IMR-90 (cell line): ENCODE measurements around the gene SLIT3. TPM values are rescaled to one million over a fixed set of nuclear protein-coding genes. Genes with fewer than 3 reads are reported as not detected.

Experiments
- ATAC-seq: fragments of 200-7000 bp; cut with Tn5 transposase; 2 replicates; pipeline ENCODE4 v1.9.1; 2020; ENCODE audit warnings: low read depth, mild to moderate bottlenecking, moderate library complexity
- BruUV-seq: library from RNA; stranded (reverse); fragments of 400-500 nt; replicated peaks from 2 replicates; lab custom pipeline; 2021; lab: Mats Ljungman, UMichigan
- CTCF ChIA-PET: fragments of 300-600 bp; formaldehyde crosslinking; extraction: SDS; loops from one replicate; lab custom pipeline; 2021; ENCODE audit warnings: antibody characterized with exemption; lab: Yijun Ruan, JAX
- POLR2A ChIA-PET: fragments of 300-600 bp; sonication (Branson Sonifier 250); formaldehyde crosslinking; loops from one replicate; lab custom pipeline; 2022; ENCODE audit warnings: antibody characterized with exemption; ENCODE audit not compliant: unreplicated experiment; lab: Charles Lee
- DNase-seq: peaks from one replicate; pipeline ENCODE4 v3.0.0; 2013
- H2AFZ ChIP-seq: replicated peaks from 2 replicates; pipeline ENCODE3; 2013; ENCODE audit warnings: low read length, mild to moderate bottlenecking; ENCODE audit not compliant: poor library complexity
- H2AK5ac ChIP-seq: 2 replicates; pipeline ENCODE4 v1.6.1; 2013; ENCODE audit warnings: low read depth, low read length, inconsistent platforms
- H2AK9ac ChIP-seq: replicated peaks from 2 replicates; pipeline ENCODE3; 2013; ENCODE audit warnings: mild to moderate bottlenecking, low read depth, low read length, moderate library complexity; ENCODE audit not compliant: poor library complexity
- H2BK120ac ChIP-seq: 2 replicates; pipeline ENCODE4 v1.6.1; 2013; ENCODE audit warnings: low read depth, low read length, inconsistent platforms
- H2BK15ac ChIP-seq: 3 replicates; pipeline ENCODE4 v1.6.1; 2013; ENCODE audit warnings: low read depth, low read length, inconsistent platforms
- H2BK20ac ChIP-seq: 2 replicates; pipeline ENCODE4 v1.6.1; 2013; ENCODE audit warnings: low read depth, mild to moderate bottlenecking, inconsistent platforms, low read length, moderate library complexity
- H2BK5ac ChIP-seq: 2 replicates; pipeline ENCODE4 v1.6.1; 2013; ENCODE audit warnings: mild to moderate bottlenecking, low read depth, low read length, inconsistent platforms; ENCODE audit not compliant: poor library complexity, severe bottlenecking
- H3K14ac ChIP-seq: replicated peaks from 2 replicates; pipeline ENCODE4 v1.6.1; 2013; ENCODE audit warnings: low read depth, low read length, inconsistent platforms
- H3K18ac ChIP-seq: 2 replicates; pipeline ENCODE4 v1.6.1; 2013; ENCODE audit warnings: low read depth, low read length, control low read depth
- H3K23ac ChIP-seq: 2 replicates; pipeline ENCODE4 v1.6.1; 2013; ENCODE audit warnings: low read depth, low read length, inconsistent platforms
- H3K27ac ChIP-seq: 2 replicates; pipeline ENCODE4 v1.5.1; 2013; ENCODE audit warnings: mild to moderate bottlenecking, control low read depth, low read length; ENCODE audit not compliant: insufficient read depth
- H3K27me3 ChIP-seq: 2 replicates; pipeline ENCODE4 v1.6.1; 2013; ENCODE audit warnings: low read length; ENCODE audit not compliant: control insufficient read depth, insufficient read depth
- H3K36me3 ChIP-seq: 2 replicates; pipeline ENCODE4 v1.6.1; 2013; ENCODE audit warnings: low read length, mixed read lengths; ENCODE audit not compliant: control insufficient read depth, insufficient read depth
- H3K4ac ChIP-seq: 2 replicates; pipeline ENCODE4 v1.6.1; 2013; ENCODE audit warnings: low read depth, low read length, inconsistent platforms
- H3K4me1 ChIP-seq: 2 replicates; pipeline ENCODE4 v1.6.1; 2013; ENCODE audit warnings: low read length, mixed read lengths; ENCODE audit not compliant: control insufficient read depth, insufficient read depth
- H3K4me2 ChIP-seq: 2 replicates; pipeline ENCODE4 v1.6.1; 2013; ENCODE audit warnings: low read depth, mild to moderate bottlenecking, control low read depth, low read length, moderate library complexity
- H3K4me3 ChIP-seq: 2 replicates; pipeline ENCODE4 v1.5.1; 2013; ENCODE audit warnings: low read depth, mild to moderate bottlenecking, control low read depth, low read length, moderate library complexity; ENCODE audit not compliant: insufficient read depth
- H3K56ac ChIP-seq: 2 replicates; pipeline ENCODE4 v1.6.1; 2013; ENCODE audit warnings: low read length, inconsistent platforms; ENCODE audit not compliant: insufficient read depth; ENCODE audit errors: extremely low read depth
- H3K79me1 ChIP-seq, 2 experiments: 2 replicates each; pipeline ENCODE4 v1.6.1; 2013; ENCODE audit warnings: low read length in 2 of 2, inconsistent platforms in 1 of 2, low read depth in 1 of 2
- H3K9ac ChIP-seq: 2 replicates; pipeline ENCODE4 v1.6.1; 2013; ENCODE audit warnings: low read depth, low read length, control low read depth
- H3K9me1 ChIP-seq: 2 replicates; pipeline ENCODE4 v1.6.1; 2013; ENCODE audit warnings: low read length, inconsistent platforms; ENCODE audit not compliant: insufficient read depth
- H3K9me3 ChIP-seq: 2 replicates; pipeline ENCODE4 v1.6.1; 2013; ENCODE audit warnings: low read length; ENCODE audit not compliant: control insufficient read depth, insufficient read depth
- H4K20me1 ChIP-seq: 2 replicates; pipeline ENCODE4 v1.6.1; 2013; ENCODE audit warnings: low read length, inconsistent platforms; ENCODE audit not compliant: insufficient read depth
- H4K5ac ChIP-seq: 2 replicates; pipeline ENCODE4 v1.6.1; 2013; ENCODE audit warnings: mild to moderate bottlenecking, low read depth, low read length, control low read depth
- H4K8ac ChIP-seq, 2 experiments: 2 replicates each; pipeline ENCODE4 v1.6.1; 2013; ENCODE audit warnings: low read depth in 2 of 2, low read length in 2 of 2, control low read depth in 1 of 2, inconsistent platforms in 1 of 2
- H4K91ac ChIP-seq: 2 replicates; pipeline ENCODE4 v1.6.1; 2013; ENCODE audit warnings: low read depth, low read length, inconsistent platforms; ENCODE audit not compliant: insufficient read depth
- BHLHE40 ChIP-seq: fragments of 150-350 bp; IDR thresholded peaks from 2 replicates; pipeline ENCODE4 v1.6.1; 2016; ENCODE audit warnings: mild to moderate bottlenecking, low read depth, low read length
- CEBPB ChIP-seq: IDR thresholded peaks from 2 replicates; pipeline ENCODE4 v1.6.1; 2012; ENCODE audit warnings: low read depth, low read length, improper control_type of control experiment
- CHD1 ChIP-seq: IDR thresholded peaks from 2 replicates; pipeline ENCODE4 v1.6.1; 2012; ENCODE audit warnings: low read depth, low read length, improper control_type of control experiment
- ELK1 ChIP-seq: fragments of 150-350 bp; IDR thresholded peaks from 2 replicates; pipeline ENCODE4 v1.6.1; 2016; ENCODE audit warnings: low read depth, mild to moderate bottlenecking, low read length, moderate library complexity, borderline replicate concordance
- FOS ChIP-seq: fragments of 150-350 bp; IDR thresholded peaks from 2 replicates; pipeline ENCODE4 v1.6.1; 2016; ENCODE audit warnings: low read depth, low read length
- MAFK ChIP-seq: IDR thresholded peaks from 2 replicates; pipeline ENCODE4 v1.6.1; 2012; ENCODE audit warnings: low read depth, low read length, improper control_type of control experiment
- MAZ ChIP-seq: IDR thresholded peaks from 2 replicates; pipeline ENCODE4 v1.6.1; 2012; ENCODE audit warnings: low read depth, mild to moderate bottlenecking, low read length, improper control_type of control experiment, moderate library complexity, borderline replicate concordance
- MXI1 ChIP-seq: IDR thresholded peaks from 2 replicates; pipeline ENCODE4 v1.6.1; 2012; ENCODE audit warnings: low read depth, mild to moderate bottlenecking, low read length, moderate library complexity, borderline replicate concordance
- NFE2L2 ChIP-seq: fragments of 150-350 bp; IDR thresholded peaks from 2 replicates; pipeline ENCODE4 v1.6.1; 2016; ENCODE audit warnings: low read depth, mild to moderate bottlenecking, low read length
- POLR2A ChIP-seq: IDR thresholded peaks from 2 replicates; pipeline ENCODE4 v1.6.1; 2012; ENCODE audit warnings: mild to moderate bottlenecking, low read depth, low read length
- RCOR1 ChIP-seq: IDR thresholded peaks from 2 replicates; pipeline ENCODE4 v1.6.1; 2012; ENCODE audit warnings: mild to moderate bottlenecking, low read length, improper control_type of control experiment; ENCODE audit not compliant: insufficient replicate concordance
- RFX5 ChIP-seq: IDR thresholded peaks from 2 replicates; pipeline ENCODE4 v1.8.0; 2012; ENCODE audit warnings: low read depth, mild to moderate bottlenecking, low read length, moderate library complexity
- SMC3 ChIP-seq: fragments of 150-350 bp; IDR thresholded peaks from 2 replicates; pipeline ENCODE4 v1.6.1; 2016; ENCODE audit warnings: low read depth, mild to moderate bottlenecking, antibody characterized with exemption, low read length, moderate library complexity
- WGBS, 2 experiments: methylation state at CpG; one replicate each; pipeline versions ENCODE4 v1.1.5 to v1.1.7; 2013; ENCODE audit warnings: missing lambda C conversion rate in 2 of 2; ENCODE audit not compliant: insufficient read length in 1 of 2; ENCODE audit errors: extremely low coverage in 2 of 2; 5-methylcytosine and 5-hydroxymethylcytosine counted together
- dilution Hi-C: fragments of 300-500 bp; cut with HindIII; formaldehyde crosslinking; loops from one replicate; pipeline ENCODE4 v1.14.3; 2018; ENCODE audit warnings: low sequenced_read_pairs; ENCODE audit not compliant: unreplicated experiment
- in situ Hi-C: fragments of 300-500 bp; cut with MboI; formaldehyde crosslinking; loops from 3 replicates; pipeline ENCODE4 v1.14.3; 2019; ENCODE audit warnings: low sequenced_read_pairs, inconsistent platforms, mixed read lengths
- intact Hi-C: fragments of 100-400 bp; cut with micrococcal nuclease; formaldehyde crosslinking; loops from 2 replicates; pipeline ENCODE4 v1.10.0; 2022
- polyA plus RNA-seq, 3 experiments: library from polyadenylated mRNA; depleted of rRNA; stranded (reverse); fragments of >200 nt; gene quantifications; 2 replicates each; pipeline ENCODE4 v1.2.3, GENCODE V29; 2012; ENCODE audit warnings: low replicate concordance in 1 of 3
- total RNA-seq: library from RNA; depleted of rRNA; stranded (reverse); fragments of >200 nt; gene quantifications from 2 replicates; pipeline ENCODE4 v1.2.3, GENCODE V29; 2012
- TF ChIP-seq, protein P1 (sequence below): fragments of 150-350 bp; IDR thresholded peaks from 2 replicates; pipeline ENCODE4 v1.6.1; 2017; ENCODE audit warnings: mild to moderate bottlenecking, antibody characterized with exemption, low read length, low read depth
- TF ChIP-seq, protein P2 (sequence below): conservative IDR thresholded peaks from 2 replicates; pipeline ENCODE4 v1.5.1; 2012; ENCODE audit warnings: mild to moderate bottlenecking, low read depth, low read length, improper control_type of control experiment

Gene SLIT3
- total and polyA plus RNA-seq, 2 of the 4 experiments (the other 2 are of a cell fraction), result 0.18 to 0.50 TPM

GRCh38 chr5:169027501-169028061, 273.4 kb downstream of the SLIT3 start:
- ATAC-seq, result no peak
- Histone ChIP-seq H4K8ac (no peak overlapping the region), H4K5ac (no peak overlapping the region), H4K91ac (no peak overlapping the region), H2BK20ac (no peak overlapping the region), H3K4ac (no peak overlapping the region), H3K4me3 (no peak overlapping the region), H2AK5ac (no peak overlapping the region), H2BK120ac (no peak overlapping the region), H3K9me1 (no peaks in the 10 kb centered on the region), H3K23ac (no peak overlapping the region), H2AK9ac (no peak overlapping the region), H2BK15ac (no peak overlapping the region), H3K18ac (no peak overlapping the region), H3K56ac (no peak overlapping the region), H3K4me2 (no peak overlapping the region), H3K9me3 (no peaks in the 10 kb centered on the region), H3K36me3 (no peaks in the 10 kb centered on the region), H4K20me1 (no peaks in the 10 kb centered on the region), H3K79me1 (no peaks in the 10 kb centered on the region), H3K27ac (no peak overlapping the region), H3K14ac (no peak overlapping the region), H2BK5ac (no peak overlapping the region), H3K9ac (no peak overlapping the region), H3K27me3 (no peaks in the 10 kb centered on the region), H2AFZ (no peak overlapping the region), H3K4me1 (0 out of 2 replicates have a peak, but pooled peaks cover 1% of the 10 kb centered on the region)
- no peak for DNase-seq
- CTCF ChIA-PET, result no interaction called here
- no CpG with 5 or more reads among the region's 11 CpGs for WGBS, 2 experiments
- in situ Hi-C loops, result no loop called here
- intact Hi-C loops, result no loop called here
- TF ChIP-seq RFX5, result no peak
- no peak for TF ChIP-seq NFE2L2
- TF ChIP-seq BHLHE40, result no peak
- TF ChIP-seq, protein P1, sequence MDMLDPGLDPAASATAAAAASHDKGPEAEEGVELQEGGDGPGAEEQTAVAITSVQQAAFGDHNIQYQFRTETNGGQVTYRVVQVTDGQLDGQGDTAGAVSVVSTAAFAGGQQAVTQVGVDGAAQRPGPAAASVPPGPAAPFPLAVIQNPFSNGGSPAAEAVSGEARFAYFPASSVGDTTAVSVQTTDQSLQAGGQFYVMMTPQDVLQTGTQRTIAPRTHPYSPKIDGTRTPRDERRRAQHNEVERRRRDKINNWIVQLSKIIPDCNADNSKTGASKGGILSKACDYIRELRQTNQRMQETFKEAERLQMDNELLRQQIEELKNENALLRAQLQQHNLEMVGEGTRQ, result no peak
- no peak for TF ChIP-seq CHD1
- no peak for TF ChIP-seq SMC3
- no peak for TF ChIP-seq MAFK
- TF ChIP-seq FOS, result no peak
- TF ChIP-seq POLR2A, result no peak
- no peak for TF ChIP-seq MXI1
- TF ChIP-seq MAZ, result no peak
- TF ChIP-seq CEBPB, result no peak
- no peak for TF ChIP-seq RCOR1
- TF ChIP-seq ELK1, result no peak
- TF ChIP-seq, protein P2, sequence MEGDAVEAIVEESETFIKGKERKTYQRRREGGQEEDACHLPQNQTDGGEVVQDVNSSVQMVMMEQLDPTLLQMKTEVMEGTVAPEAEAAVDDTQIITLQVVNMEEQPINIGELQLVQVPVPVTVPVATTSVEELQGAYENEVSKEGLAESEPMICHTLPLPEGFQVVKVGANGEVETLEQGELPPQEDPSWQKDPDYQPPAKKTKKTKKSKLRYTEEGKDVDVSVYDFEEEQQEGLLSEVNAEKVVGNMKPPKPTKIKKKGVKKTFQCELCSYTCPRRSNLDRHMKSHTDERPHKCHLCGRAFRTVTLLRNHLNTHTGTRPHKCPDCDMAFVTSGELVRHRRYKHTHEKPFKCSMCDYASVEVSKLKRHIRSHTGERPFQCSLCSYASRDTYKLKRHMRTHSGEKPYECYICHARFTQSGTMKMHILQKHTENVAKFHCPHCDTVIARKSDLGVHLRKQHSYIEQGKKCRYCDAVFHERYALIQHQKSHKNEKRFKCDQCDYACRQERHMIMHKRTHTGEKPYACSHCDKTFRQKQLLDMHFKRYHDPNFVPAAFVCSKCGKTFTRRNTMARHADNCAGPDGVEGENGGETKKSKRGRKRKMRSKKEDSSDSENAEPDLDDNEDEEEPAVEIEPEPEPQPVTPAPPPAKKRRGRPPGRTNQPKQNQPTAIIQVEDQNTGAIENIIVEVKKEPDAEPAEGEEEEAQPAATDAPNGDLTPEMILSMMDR, result no peak
- dilution Hi-C loops, result no loop called here
- POLR2A ChIA-PET, result no interaction called here
- no TSS peak for BruUV-seq
